ENCODE data around the gene SEPTIN3. TPM values are rescaled to one million over a fixed set of nuclear protein-coding genes. Genes with fewer than 3 reads are reported as not detected.

Gene SEPTIN3
- under 1 TPM; 0.09 to 0.79 (median 0.70) TPM for polyA plus RNA-seq

GRCh38 chr22:41969110-41969646, at the start of gene SEPTIN3:
Gene SEPTIN3 (plus strand): TSS chr22:41969443. CDS start chr22:41971493, 2,050 bp downstream.
- 70 to 72% (median 71%) methylated on average over 8 of the region's 8 CpGs for WGBS, 3 donors
- H3K27ac ChIP-seq (ENCODE audit: low read depth, low read length): no peak within 1 kb of the TSS

GRCh38 chr22:41920271-41920976, 48.8 kb upstream of the SEPTIN3 start:
- H3K27ac ChIP-seq (ENCODE audit: low read depth, low read length): no peak overlapping the region
- 38 to 60% (median 40%) methylated on average over 18 to 21 of the region's 21 CpGs for WGBS, 3 donors

- no peak overlapping the region for H3K27ac ChIP-seq (ENCODE audit: low read depth, low read length)
- 85 to 89% (median 87%) methylated on average over 5 of the region's 5 CpGs for WGBS, 3 donors
These were observed 46.9 kb upstream of the SEPTIN3 start for GRCh38 chr22:41922328-41922727.

GRCh38 chr22:41922940-41923594, 46.2 kb upstream of the SEPTIN3 start:
- H3K27ac ChIP-seq (ENCODE audit: low read depth, low read length): no peak overlapping the region
- 80 to 93% (median 93%) methylated on average over 4 of the region's 4 CpGs for WGBS, 3 donors

GRCh38 chr22:41923595-41924276, 45.5 kb upstream of the SEPTIN3 start:
- 88 to 95% (median 90%) methylated on average over 12 to 14 of the region's 14 CpGs for WGBS, 3 donors
- H3K27ac ChIP-seq (ENCODE audit: low read depth, low read length): no peak overlapping the region

GRCh38 chr22:41925783-41926460, 43.3 kb upstream of the SEPTIN3 start:
- WGBS, 3 donors: 4 to 6% (median 5%) methylated on average over 35 to 43 of the region's 48 CpGs
- H3K27ac ChIP-seq (ENCODE audit: low read depth, low read length): no peak overlapping the region

- H3K27ac ChIP-seq (ENCODE audit: low read depth, low read length): no peak overlapping the region
- WGBS, 3 donors: 74 to 87% (median 80%) methylated on average over 6 of the region's 6 CpGs
These were observed 41.4 kb upstream of the SEPTIN3 start for GRCh38 chr22:41927813-41928212.

- H3K27ac ChIP-seq (ENCODE audit: low read depth, low read length): no peak overlapping the region
- WGBS, 3 donors: 76 to 80% (median 76%) methylated on average over 11 to 14 of the region's 14 CpGs
These were observed 40.4 kb upstream of the SEPTIN3 start for GRCh38 chr22:41928593-41929417.

GRCh38 chr22:41929418-41929810, 39.8 kb upstream of the SEPTIN3 start:
- WGBS, 3 donors: 68 to 88% (median 83%) methylated on average over 8 of the region's 8 CpGs
- no peak overlapping the region for H3K27ac ChIP-seq (ENCODE audit: low read depth, low read length)

GRCh38 chr22:41931701-41932269, 37.5 kb upstream of the SEPTIN3 start:
- WGBS, 3 donors: 80 to 89% (median 81%) methylated on average over 10 of the region's 10 CpGs
- no peak overlapping the region for H3K27ac ChIP-seq (ENCODE audit: low read depth, low read length)

- 92 to 98% (median 93%) methylated on average over 12 of the region's 12 CpGs for WGBS, 3 donors
- H3K27ac ChIP-seq (ENCODE audit: low read depth, low read length): no peak overlapping the region
These were observed 36.9 kb upstream of the SEPTIN3 start for GRCh38 chr22:41932353-41932752.

GRCh38 chr22:41933411-41934177, 35.6 kb upstream of the SEPTIN3 start:
- H3K27ac ChIP-seq (ENCODE audit: low read depth, low read length): no peak overlapping the region
- WGBS, 3 donors: 66 to 88% (median 70%) methylated on average over 16 of the region's 16 CpGs

- H3K27ac ChIP-seq (ENCODE audit: low read depth, low read length): no peak overlapping the region
- 94 to 97% (median 96%) methylated on average over 17 of the region's 17 CpGs for WGBS, 3 donors
These were observed 34.8 kb upstream of the SEPTIN3 start for GRCh38 chr22:41934284-41935014.

GRCh38 chr22:41935015-41935351, 34.3 kb upstream of the SEPTIN3 start:
- H3K27ac ChIP-seq (ENCODE audit: low read depth, low read length): no peak overlapping the region
- WGBS, 3 donors: 86 to 94% (median 94%) methylated on average over 4 of the region's 4 CpGs

- WGBS, 3 donors: 92 to 98% (median 94%) methylated on average over 9 of the region's 9 CpGs
- H3K27ac ChIP-seq (ENCODE audit: low read depth, low read length): no peak overlapping the region
These were observed 33.7 kb upstream of the SEPTIN3 start for GRCh38 chr22:41935509-41935908.

- 95 to 100% (median 95%) methylated on average over 2 of the region's 2 CpGs for WGBS, 3 donors
- H3K27ac ChIP-seq (ENCODE audit: low read depth, low read length): no peak overlapping the region
These were observed 32.4 kb upstream of the SEPTIN3 start for GRCh38 chr22:41936894-41937169.

Data from adipose tissue (tissue), 3 donors.